ENCODE data around the gene PRUNE2.

Gene PRUNE2

DNA sequence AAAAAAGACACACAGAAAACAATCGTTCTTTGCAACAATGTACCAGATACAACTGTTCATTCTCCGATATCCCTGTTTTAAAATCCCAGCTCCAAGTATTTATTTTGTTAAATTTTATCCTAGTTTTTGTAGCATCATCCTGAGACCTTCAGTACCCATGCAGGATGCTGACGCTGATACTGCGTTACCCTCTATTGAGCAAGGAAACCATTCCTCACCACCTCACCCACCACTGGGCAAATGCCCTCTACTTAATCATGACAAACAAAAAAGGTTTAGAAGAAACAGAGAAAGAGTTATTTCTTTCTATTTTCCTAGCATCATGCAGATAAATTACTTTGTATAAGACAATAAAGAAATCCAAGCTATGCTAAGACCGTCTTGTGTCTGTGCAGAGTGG lies 277.8 kb downstream of the PRUNE2 start:
- no peak for DNase-seq (ENCODE audit: low read depth in 2 of 2)

DNA sequence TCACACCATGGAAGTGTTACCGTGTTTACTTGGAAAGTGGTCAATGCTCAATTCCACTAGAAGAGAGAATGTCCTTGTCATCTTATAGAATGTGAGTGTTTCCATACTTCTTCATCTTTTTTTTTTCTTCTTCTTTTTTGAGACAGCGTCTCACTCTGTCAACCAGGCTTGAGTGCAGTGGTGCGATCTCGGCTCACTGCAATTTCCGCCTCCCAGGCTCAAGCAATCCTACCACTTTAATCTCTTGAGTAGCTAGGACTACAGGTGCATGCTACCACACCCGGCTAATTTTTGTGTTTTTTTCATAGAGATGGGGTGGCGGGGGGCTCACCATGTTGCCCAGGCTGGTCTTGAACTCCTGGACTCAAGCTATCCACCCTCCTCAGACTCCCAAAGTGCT lies 278.9 kb downstream of the PRUNE2 start:
- no peak for DNase-seq (ENCODE audit: low read depth in 2 of 2)

DNA sequence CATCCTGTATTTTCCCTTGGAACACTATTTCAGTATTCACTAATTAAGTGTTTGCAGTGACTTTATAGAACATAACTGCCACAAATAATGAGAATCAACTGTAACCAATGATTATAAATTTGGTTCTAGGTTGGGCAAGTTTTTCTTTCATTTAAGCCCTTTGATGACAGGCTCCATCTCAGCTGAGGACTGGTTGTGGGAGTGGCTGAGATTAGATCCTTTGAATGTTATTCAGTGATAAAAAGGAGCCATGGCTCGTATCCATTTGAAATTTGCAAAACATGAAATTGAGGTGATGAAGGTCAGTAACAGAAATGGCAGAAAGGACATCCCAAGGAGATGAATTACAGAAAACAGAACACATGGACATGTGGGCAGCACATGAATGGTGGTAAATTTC lies 279.8 kb downstream of the PRUNE2 start:
- DNase-seq (ENCODE audit: low read depth in 2 of 2): no peak

DNA sequence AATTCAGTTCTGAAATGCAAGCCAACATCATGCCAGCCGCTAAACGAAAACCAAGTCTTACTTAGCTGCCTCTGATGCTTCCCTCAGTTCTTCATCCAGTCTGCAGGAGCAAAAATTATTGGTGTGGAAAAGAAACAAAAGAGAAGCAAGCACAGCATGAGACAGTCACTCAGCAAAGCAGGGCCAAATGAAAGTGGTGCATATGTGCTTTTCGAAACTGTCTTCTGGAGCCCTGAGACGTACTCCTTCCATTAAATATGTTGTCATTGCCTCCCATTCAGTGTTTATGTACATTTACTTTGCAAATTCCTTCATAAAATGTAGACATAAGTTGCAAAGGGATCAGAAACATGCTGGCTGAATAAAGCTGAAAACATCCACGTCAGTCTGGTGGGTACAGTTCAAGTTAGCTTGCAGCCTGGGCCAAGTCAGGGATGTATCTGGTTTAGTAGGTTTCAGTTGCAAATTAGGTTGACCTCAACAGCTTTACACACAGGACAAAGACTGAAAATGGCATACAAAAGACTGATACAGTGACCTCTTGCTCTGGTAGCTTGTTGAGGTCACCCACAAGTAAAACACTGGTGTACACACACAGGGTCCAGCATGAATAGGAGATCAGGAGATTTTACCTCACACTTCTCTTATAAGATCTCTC lies 281.4 kb downstream of the PRUNE2 start:
- DNase-seq (ENCODE audit: low read depth in 2 of 2): no peak

DNA sequence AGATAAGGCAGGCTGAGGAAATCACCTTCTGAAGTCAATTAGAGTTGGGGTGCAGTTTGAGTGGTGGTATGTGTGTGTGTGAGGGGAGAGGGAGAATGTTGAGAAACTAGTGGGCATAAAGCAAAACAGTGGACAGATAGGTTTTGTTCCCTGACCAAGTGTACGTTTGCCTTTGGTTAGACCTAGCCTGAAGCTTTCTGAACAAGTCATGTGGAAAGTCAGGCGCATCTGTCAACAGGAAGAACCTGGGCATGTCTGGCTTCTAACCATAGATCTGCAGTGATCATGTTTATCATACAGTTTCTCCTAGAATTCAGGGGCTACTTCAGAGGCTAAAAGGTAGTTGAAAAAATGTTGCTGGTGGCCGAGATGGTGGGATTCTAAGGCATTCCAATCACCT lies 284.9 kb downstream of the PRUNE2 start:
- no peak for DNase-seq (ENCODE audit: low read depth in 2 of 2)

DNA sequence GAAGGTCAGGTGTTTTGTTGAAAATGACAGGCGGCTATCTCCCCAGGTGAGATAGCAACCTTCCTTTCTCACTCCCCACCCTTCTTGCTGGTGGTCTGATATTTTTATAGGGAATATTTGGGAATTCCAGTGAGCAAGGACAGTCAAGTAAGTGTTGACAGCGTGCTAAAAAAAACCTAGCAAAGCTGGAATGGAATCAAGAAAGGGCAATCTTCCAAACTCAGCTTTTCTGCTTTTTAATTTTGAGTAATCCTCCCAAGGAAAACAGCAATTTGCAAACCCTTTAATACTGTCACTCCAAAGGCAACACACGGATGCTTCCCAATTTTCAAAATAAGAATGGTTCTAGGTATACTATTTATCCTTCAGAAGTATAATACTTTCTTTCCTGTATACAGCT lies 285.3 kb downstream of the PRUNE2 start:
- DNase-seq (ENCODE audit: low read depth in 2 of 2): no peak

DNA sequence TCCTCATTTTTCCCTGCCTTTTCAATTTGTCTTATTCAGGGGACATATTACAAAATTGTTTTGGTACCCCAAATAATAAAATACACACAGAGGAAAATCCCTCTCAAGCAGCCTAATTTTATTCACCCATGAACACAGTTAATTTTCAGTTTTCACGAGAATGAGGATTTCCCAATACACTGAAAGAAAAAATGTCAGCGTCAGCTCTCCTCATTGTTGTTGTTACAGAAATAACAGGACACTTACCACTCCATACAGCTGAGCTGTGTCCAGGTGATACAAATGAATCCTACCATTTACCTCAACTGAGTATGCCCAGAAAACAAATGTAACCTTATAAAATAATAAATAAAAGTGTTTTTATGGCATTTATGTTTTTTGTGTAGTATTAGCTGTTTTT lies 286.3 kb downstream of the PRUNE2 start:
- no peak for DNase-seq (ENCODE audit: low read depth in 2 of 2)

DNA sequence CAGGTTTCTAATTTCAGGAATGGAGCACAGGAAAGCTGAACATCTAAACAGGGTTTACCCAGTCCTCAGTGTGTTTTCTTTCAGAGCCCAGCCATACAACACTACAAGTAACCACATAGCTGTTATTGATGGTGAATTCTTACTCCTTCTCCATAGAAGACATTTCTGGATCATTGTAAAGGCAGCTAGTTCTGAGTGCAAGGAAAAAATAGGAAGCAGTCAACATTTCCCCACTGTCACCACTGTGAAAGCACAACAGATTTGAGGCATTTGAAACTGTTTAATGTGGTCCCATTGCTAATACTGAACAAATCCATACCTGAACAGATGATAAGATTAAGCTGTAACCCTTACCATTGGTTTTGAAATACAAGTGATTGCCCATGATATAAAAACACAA lies 286.7 kb downstream of the PRUNE2 start:
- DNase-seq (ENCODE audit: low read depth in 2 of 2): no peak

DNA sequence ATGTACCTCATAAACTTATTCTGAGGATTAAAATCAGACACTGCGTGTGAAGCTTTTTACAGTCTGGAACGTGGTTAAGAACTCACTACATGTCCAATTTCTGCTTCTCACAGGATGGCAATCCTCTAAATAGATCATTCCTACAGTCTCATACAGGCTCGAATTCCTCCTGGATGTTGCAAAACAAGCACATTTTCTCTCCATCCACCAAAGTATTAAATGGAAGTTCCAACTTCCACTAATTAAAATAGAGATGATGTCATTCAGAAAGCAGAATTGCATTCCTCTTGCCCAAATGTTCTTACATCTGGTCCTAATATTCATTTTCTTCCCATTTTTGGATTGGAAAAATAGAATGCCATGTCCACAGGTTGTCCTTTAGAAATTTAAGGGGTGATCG lies 287.2 kb downstream of the PRUNE2 start:
- DNase-seq (ENCODE audit: low read depth in 2 of 2): no peak

DNA sequence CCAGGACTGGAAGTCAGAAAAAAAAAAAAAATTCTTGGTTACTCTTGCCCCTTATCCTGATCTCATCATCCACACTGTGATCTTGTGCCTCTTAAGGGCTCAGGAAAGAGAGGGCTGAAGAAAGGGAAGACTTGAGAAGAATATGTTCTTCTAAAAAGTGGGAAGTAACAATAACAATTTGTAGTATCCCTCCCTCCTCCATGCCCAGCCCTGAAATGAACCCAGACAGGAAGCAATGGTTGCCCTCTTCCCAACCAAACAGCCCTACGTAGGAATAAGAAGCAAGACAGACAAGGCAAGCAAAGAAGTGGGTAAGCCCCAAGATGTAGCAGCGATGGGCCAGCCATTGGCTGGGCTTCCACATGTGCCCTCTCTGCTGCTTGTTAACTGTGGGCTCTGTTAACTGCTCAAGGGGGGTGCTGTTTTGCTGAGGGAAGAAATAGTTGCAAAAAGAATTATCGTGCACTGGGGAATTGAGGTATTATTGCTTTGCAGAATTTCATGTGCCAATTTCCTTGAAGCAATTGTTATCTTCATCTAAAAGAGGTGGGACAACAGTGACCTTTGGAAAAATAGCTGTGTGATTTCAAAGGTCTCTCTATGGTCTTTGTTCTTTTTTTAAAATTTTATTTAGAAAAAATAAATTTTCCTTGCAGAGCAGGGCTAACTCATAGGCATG lies 288.3 kb downstream of the PRUNE2 start:
- no peak for DNase-seq (ENCODE audit: low read depth in 2 of 2)

DNA sequence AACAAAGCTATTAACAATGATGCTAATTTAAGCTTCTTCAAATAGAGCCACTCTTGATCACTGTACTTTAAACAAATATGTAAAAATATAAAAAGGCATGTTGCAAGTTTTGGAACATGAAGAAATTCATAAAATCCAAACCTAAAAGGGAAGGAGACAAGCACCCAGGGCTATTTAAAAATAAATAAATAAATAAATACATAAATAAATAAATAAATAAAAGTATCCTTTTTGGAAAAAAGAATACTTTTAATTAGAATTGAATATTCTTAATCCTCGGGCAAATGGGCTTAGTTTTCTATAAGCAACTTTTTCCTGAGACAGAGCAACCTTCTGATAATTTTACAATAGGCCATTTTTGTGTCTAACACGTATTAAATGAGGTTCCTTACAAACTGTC lies 289.1 kb downstream of the PRUNE2 start:
- DNase-seq (ENCODE audit: low read depth in 2 of 2): no peak

DNA sequence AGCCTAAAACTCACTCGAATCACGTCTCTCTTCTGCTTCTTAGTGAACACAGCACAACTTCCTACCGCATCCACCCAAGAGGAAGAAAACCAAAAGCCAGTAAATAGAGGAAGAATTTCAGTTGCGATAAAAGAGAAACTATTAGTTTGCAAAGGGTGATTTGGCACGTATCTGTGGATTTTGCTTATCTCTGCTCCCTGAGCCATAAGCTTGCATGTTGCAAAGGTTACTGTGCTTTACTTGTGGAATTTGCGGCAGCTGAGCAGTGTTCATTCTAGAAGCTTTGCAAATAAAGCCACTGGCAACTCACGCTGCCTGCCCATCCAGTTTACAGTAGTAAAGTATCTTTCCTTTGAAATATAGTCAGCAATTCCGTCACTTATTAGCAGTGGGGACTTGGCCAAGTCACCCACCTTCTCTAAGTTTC lies 290.7 kb downstream of the PRUNE2 start:
- no peak for DNase-seq (ENCODE audit: low read depth in 2 of 2)

DNA sequence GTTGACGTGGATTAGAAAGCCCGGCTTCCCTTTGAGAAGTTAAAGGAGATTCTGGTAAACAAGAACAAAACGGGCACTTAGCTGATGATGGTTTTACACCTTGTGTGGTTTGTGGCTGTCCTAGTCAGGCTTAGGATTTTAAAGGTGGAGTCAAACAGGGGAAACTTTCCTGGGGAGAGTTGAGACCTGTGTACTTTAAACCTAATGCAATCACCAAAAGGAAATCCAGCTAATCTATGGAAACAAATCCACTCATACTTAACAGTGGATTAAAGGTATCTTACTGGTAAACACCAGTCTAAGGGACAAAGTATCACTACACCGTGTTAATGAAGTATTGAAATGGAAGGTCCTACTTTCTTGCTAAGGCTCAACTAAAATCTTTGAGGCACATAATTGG lies 291.9 kb downstream of the PRUNE2 start:
- no peak for DNase-seq (ENCODE audit: low read depth in 2 of 2)

DNA sequence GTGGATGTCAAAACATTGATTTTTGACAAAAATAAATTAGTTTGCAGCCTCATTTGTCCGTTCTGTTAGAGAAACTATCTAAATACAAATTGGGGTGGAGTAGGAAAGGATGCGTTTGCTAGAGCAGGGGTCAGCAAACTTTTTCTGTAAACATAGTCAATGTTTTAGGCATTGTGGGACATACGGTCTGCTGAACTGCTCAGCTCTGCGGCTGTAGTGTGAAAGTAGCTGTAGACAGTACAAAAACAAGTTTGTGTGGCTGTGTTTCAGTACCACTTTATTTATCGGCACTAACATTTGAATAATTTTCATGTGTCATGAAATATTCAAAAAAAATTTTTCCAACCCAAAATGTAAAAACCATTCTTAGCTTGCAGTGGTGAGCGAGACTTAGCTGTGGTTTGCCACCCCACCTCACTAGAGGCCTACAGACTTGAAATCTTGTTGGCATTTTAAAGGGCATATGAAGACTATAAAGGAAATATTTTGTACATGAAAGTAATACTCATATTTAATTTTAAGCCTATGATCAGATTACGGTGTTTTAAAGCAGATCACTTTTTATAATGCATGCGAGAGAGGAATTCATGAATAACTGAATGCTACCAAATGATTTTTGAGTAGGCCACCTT lies 292.6 kb downstream of the PRUNE2 start:
- no peak for DNase-seq (ENCODE audit: low read depth in 2 of 2)

DNA sequence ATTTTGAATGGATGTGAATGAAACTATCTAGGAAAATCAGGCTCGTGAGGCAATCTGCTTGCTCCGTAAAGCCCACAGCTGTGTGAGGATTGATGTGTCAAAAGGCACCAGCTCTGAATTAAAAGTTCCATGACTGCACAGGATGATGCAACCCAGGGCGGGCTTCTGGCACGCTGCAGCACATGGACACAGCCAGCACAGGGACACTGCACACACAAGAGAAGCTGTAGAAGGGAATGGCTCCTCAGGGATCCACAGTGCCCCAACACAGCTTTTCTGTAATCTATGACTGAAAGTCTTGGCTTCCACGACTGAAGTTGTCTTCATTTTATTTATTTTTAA lies 295.9 kb downstream of the PRUNE2 start:
- no peak for DNase-seq (ENCODE audit: low read depth in 2 of 2)

DNA sequence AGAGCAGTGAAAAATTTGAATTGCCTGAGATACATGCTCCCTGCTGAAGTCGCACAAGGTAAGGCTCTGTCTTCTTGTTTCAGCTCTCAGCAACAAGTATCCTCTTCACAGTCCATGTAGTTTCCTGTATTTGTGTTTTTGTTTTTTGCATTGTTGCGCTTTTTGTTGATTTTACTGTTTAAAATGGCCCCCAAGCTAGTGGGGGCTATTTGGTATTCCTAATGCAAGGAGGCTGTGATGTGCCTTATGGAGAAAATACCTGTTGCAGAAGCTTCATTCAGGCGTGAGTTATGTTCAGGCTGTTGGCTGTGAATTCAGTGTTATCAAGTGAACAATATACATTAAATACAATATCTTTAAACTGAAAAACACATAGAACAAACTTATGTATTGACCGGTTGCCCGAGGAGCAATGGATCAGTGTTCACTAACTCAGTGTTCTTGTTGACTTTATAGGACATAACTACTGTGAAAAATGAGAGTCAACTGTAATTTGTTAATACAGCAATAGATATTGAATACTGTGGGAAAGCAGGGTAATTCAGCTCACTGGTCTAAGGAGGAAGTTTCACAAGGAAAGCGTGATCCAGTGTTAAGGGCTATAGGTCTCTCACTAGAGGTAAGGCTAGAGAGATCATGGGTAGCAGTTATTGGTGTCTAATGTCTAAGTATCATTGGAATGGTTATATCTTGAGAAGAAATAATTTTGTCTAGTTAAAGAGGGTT lies 296.5 kb downstream of the PRUNE2 start:
- DNase-seq (ENCODE audit: low read depth in 2 of 2): no peak

DNA sequence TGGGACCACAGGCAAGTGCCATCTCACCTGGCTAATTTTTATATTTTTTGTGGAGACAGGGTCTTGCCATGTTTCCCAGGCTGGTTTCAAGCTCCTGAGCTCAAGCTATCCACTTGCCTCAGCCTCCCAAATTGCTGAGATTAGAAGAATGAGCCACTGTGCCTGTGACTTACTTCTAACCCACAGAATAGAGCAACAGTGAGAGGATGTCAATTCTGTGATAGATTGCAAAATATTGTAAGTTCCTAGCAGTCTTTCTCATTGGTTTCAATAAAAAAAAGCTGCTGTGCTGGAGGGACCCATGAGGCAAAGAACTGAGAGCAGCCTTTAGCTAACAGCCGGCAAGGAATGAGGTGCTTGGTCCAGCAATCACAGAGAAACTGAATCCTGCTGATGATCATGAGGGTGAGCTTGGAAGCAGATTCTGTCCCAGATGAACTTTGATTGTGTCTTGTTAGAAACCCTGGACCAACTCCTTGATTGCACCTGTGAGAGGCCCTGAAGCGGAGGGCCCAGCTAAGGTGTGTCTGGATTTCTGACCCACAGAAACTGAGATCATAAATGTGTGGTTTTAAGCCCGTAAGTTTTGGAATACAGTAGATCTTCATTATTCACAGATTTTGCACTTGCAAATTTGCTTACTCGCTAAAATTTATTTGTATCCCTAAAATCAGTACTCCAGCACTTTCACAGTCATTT lies 297.2 kb downstream of the PRUNE2 start:
- no peak for DNase-seq (ENCODE audit: low read depth in 2 of 2)

DNA sequence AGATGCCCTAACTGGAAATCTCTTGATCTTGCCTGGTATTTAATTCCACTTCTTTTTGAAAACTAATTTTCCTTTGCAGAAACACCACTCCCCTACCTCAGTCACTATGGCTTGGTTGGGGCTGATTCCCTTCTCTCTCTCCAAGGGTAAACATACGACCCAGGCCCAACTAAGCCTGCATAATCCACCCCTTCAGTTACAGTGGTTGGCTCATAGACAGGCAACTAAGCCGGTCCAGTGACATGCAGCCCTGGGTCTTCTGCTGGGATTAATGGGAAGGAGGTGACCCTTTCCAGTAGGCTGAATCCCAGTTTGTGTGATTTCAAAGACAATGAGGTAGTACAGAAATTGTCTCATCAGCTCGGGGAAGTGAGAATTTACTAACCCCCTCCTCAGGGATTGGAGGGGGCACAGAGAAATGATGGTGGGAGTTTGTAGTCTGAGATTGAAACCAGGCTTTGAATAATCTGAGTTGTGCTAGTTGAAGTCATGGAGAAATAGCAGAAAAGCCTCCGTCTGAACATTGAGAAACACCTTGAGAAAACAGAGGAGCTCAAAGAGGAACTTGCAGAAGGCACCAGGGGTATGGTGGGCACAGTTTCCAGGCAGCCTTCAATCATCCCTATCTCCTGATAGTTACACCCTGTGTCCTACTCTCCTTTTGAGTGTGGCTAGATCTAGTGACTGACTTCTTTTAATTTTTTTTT lies 298.0 kb downstream of the PRUNE2 start:
- DNase-seq (ENCODE audit: low read depth in 2 of 2): no peak

DNA sequence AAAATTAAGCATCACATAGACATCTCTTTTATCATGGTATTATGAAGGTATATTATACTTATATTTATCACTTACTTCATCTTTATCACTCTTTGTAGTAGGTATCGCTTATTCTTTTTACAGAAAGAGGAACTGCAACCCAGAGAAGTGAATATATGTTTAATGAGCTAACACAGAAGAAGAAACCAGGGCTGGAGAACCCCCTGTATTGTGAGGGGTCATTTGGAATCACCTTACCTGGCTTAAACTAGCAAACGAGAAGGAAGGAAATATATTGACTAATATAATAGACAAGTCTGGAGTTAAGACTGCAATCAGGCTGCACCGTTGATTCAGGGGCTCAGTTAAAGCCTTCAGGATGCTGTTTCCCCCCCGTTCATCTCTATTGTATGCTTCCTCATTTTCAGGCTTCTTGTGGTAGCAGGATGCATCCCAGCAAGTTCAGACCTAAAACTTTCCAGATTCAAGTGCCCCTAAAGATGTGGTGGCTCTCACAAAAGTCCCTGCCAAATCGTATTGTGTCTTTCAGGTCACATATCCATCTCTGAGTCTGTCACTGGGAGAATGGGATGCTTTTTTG lies 300.5 kb downstream of the PRUNE2 start:
- no peak for DNase-seq (ENCODE audit: low read depth in 2 of 2)

DNA sequence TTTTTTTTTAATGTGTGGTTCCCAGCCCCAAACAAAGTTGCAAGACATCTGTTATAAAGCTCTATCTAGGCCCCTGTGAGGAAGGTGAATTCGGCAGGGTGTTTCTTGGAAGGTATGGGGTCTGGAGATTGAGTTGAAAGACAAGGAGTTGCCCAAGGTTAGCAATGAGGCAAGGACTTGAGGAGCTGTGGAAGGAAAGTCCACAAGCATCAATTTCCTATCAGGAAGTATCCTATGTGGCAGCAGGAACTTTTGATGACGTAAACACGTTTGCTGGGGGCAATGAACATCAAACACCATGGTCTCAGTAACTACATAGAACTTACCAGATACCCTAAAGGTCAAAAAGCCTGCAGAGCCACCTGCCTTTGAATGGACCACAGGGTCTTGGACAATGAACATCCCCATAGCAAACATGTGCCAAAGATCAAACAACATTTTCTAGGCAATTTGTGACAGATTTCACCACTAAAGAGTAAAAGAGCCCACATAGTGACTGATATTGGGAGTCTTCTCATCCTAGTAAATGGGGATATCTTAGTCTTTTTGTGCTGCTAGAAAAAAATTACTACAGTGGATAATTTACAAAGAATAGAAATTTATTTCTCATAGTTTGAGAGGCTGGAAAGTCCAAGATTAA lies 301.9 kb downstream of the PRUNE2 start:
- no peak for DNase-seq (ENCODE audit: low read depth in 2 of 2)

DNA sequence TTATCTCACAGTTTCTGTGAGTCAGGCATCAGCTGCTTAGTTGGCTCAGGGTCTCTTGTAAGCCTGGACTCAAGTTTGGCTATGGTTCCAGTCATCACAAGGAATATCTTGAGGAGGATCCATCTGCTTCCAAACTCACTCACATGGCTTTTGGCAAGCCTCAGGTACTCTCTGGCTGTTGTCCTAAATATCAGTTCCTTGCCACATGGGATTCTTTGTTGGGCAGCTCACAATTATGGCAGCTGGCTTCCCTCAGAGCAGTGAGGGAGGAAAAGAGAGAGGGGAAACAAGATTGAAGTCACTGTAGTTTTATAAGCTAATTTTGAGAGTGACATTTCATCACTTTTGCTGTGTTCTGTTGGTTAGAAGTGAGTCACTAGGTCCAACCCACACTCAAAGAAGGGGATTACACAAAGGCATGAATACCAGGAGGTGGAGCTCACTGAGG lies 302.4 kb downstream of the PRUNE2 start:
- DNase-seq (ENCODE audit: low read depth in 2 of 2): no peak
